ENCODE results near the gene TCP11.
A peak's percentile ranks its signal among the peaks of the same experiment; 100 is the strongest.

Gene TCP11

GRCh38 chr6:35080016-35080680 is 61.0 kb downstream of the TCP11 start:
- whole genome bisulfite sequencing, 2 donors (ENCODE audit: extremely low coverage in 2 of 2, insufficient read length in 2 of 2, insufficient replicate concordance in 1 of 2): no CpG with 5 or more reads among the region's 13 CpGs
- Histone ChIP-seq H3K27me3 (ENCODE audit: control insufficient read depth in 3 of 3, insufficient read depth in 3 of 3, low read depth in 1 of 3, low read length in 3 of 3) (no peaks in the 10 kb centered on the region), H3K27ac (replicated peaks; ENCODE audit: low read length) (no peak overlapping the region), H3K23ac (ENCODE audit: low read depth, low read length, poor library complexity) (no peak overlapping the region), H4K8ac (ENCODE audit: low read depth, low read length) (no peak overlapping the region), H4K91ac (ENCODE audit: low read depth, low read length, poor library complexity) (no peak overlapping the region), H3K9me3 (replicated peaks in 1 of 2; ENCODE audit: control insufficient read depth in 2 of 2, insufficient read depth in 1 of 2, low read depth in 1 of 2, low read length in 2 of 2) (no peaks in the 10 kb centered on the region), H2BK5ac (ENCODE audit: low read length) (no peak overlapping the region), H3K4me3 (ENCODE audit: low read length in 2 of 2) (no peak overlapping the region), H2BK12ac (ENCODE audit: low read length) (no peak overlapping the region), H3K36me3 (replicated peaks in 1 of 2; ENCODE audit: control insufficient read depth in 2 of 2, insufficient read depth in 2 of 2, low read length in 2 of 2) (peaks cover 24 to 55% of the 10 kb centered on the region in 2 donors), H2BK15ac (ENCODE audit: low read length) (no peak overlapping the region), H2AFZ (ENCODE audit: low read length) (no peak overlapping the region), H2BK120ac (ENCODE audit: low read depth, low read length) (no peak overlapping the region), H2AK5ac (ENCODE audit: low read depth, low read length) (no peak overlapping the region), H3K9ac (ENCODE audit: low read depth, low read length, poor library complexity) (no peak overlapping the region), H3K4me1 (ENCODE audit: control insufficient read depth in 2 of 2, insufficient read depth in 1 of 2, low read depth in 1 of 2, low read length in 2 of 2) (peaks cover 1 to 8% of the 10 kb centered on the region in 2 donors), H3K14ac (ENCODE audit: low read length) (no peak overlapping the region), H3K4me2 (ENCODE audit: insufficient read depth, low read length, poor library complexity, severe bottlenecking) (no peak overlapping the region), H3K4ac (ENCODE audit: low read length) (no peak overlapping the region), H3K79me1 (ENCODE audit: low read depth, low read length) (peaks cover 5% of the 10 kb centered on the region), H3K18ac (ENCODE audit: low read length) (no peak overlapping the region)
- DNase-seq (ENCODE audit: low spot score): no peak

- WGBS, 2 donors (ENCODE audit: extremely low coverage in 2 of 2, insufficient read length in 2 of 2, insufficient replicate concordance in 1 of 2): no CpG with 5 or more reads among the region's 23 CpGs
- no peak overlapping the region for H3K14ac ChIP-seq (ENCODE audit: low read length)
- no peak for DNase-seq (ENCODE audit: low spot score)
- no peak overlapping the region for H2BK12ac ChIP-seq (ENCODE audit: low read length)
- H3K27ac ChIP-seq (replicated peaks; ENCODE audit: low read length): no peak overlapping the region
- H3K18ac ChIP-seq (ENCODE audit: low read length): no peak overlapping the region
- no peak overlapping the region for H2AFZ ChIP-seq (ENCODE audit: low read length)
- H3K9me3 ChIP-seq (replicated peaks in 1 of 2; ENCODE audit: control insufficient read depth in 2 of 2, insufficient read depth in 1 of 2, low read depth in 1 of 2, low read length in 2 of 2): no peaks in the 10 kb centered on the region
- no peak overlapping the region for H2BK15ac ChIP-seq (ENCODE audit: low read length)
- H4K91ac ChIP-seq (ENCODE audit: low read depth, low read length, poor library complexity): no peak overlapping the region
- peak overlapping the region; percentile 95 for H2BK5ac ChIP-seq (ENCODE audit: low read length)
- no peak overlapping the region for H2BK120ac ChIP-seq (ENCODE audit: low read depth, low read length)
- H3K4me2 ChIP-seq (ENCODE audit: insufficient read depth, low read length, poor library complexity, severe bottlenecking): no peak overlapping the region
- H3K27me3 ChIP-seq (ENCODE audit: control insufficient read depth in 3 of 3, insufficient read depth in 3 of 3, low read depth in 1 of 3, low read length in 3 of 3): no peaks in the 10 kb centered on the region
- peak overlapping the region; percentile 43 for H4K8ac ChIP-seq (ENCODE audit: low read depth, low read length)
- peaks cover 5% of the 10 kb centered on the region for H3K79me1 ChIP-seq (ENCODE audit: low read depth, low read length)
- H3K4ac ChIP-seq (ENCODE audit: low read length): no peak overlapping the region
- peaks cover 1 to 8% of the 10 kb centered on the region in 2 donors for H3K4me1 ChIP-seq (ENCODE audit: control insufficient read depth in 2 of 2, insufficient read depth in 1 of 2, low read depth in 1 of 2, low read length in 2 of 2)
- peak overlapping the region in 1 of 2 donors; percentile 6 for H3K4me3 ChIP-seq (ENCODE audit: low read length in 2 of 2)
- no peak overlapping the region for H3K23ac ChIP-seq (ENCODE audit: low read depth, low read length, poor library complexity)
- no peak overlapping the region for H3K9ac ChIP-seq (ENCODE audit: low read depth, low read length, poor library complexity)
- H2AK5ac ChIP-seq (ENCODE audit: low read depth, low read length): no peak overlapping the region
- peaks cover 24 to 48% of the 10 kb centered on the region in 2 donors for H3K36me3 ChIP-seq (replicated peaks in 1 of 2; ENCODE audit: control insufficient read depth in 2 of 2, insufficient read depth in 2 of 2, low read length in 2 of 2)
Observed at GRCh38 chr6:35079311-35080000, 61.7 kb downstream of the TCP11 start.

- H3K14ac ChIP-seq (ENCODE audit: low read length): no peak overlapping the region
- no peak overlapping the region for H4K91ac ChIP-seq (ENCODE audit: low read depth, low read length, poor library complexity)
- H3K9ac ChIP-seq (ENCODE audit: low read depth, low read length, poor library complexity): no peak overlapping the region
- H3K4me3 ChIP-seq (ENCODE audit: low read length in 2 of 2): no peak overlapping the region
- H2AFZ ChIP-seq (ENCODE audit: low read length): no peak overlapping the region
- WGBS, 2 donors (ENCODE audit: extremely low coverage in 2 of 2, insufficient read length in 2 of 2, insufficient replicate concordance in 1 of 2): no CpG with 5 or more reads among the region's 11 CpGs
- no peak overlapping the region for H3K27ac ChIP-seq (replicated peaks; ENCODE audit: low read length)
- H3K9me3 ChIP-seq (replicated peaks in 1 of 2; ENCODE audit: control insufficient read depth in 2 of 2, insufficient read depth in 1 of 2, low read depth in 1 of 2, low read length in 2 of 2): no peaks in the 10 kb centered on the region
- peaks cover 24 to 45% of the 10 kb centered on the region in 2 donors for H3K36me3 ChIP-seq (replicated peaks in 1 of 2; ENCODE audit: control insufficient read depth in 2 of 2, insufficient read depth in 2 of 2, low read length in 2 of 2)
- H2BK12ac ChIP-seq (ENCODE audit: low read length): no peak overlapping the region
- H3K4me2 ChIP-seq (ENCODE audit: insufficient read depth, low read length, poor library complexity, severe bottlenecking): no peak overlapping the region
- H3K4me1 ChIP-seq (ENCODE audit: control insufficient read depth in 2 of 2, insufficient read depth in 1 of 2, low read depth in 1 of 2, low read length in 2 of 2): peaks cover 1 to 8% of the 10 kb centered on the region in 2 donors
- H2AK5ac ChIP-seq (ENCODE audit: low read depth, low read length): no peak overlapping the region
- H2BK5ac ChIP-seq (ENCODE audit: low read length): peak overlapping the region; percentile 95
- H3K27me3 ChIP-seq (ENCODE audit: control insufficient read depth in 3 of 3, insufficient read depth in 3 of 3, low read depth in 1 of 3, low read length in 3 of 3): no peaks in the 10 kb centered on the region
- no peak overlapping the region for H3K23ac ChIP-seq (ENCODE audit: low read depth, low read length, poor library complexity)
- H3K79me1 ChIP-seq (ENCODE audit: low read depth, low read length): peaks cover 5% of the 10 kb centered on the region
- no peak for DNase-seq (ENCODE audit: low spot score)
- H4K8ac ChIP-seq (ENCODE audit: low read depth, low read length): no peak overlapping the region
- H2BK15ac ChIP-seq (ENCODE audit: low read length): no peak overlapping the region
- no peak overlapping the region for H3K18ac ChIP-seq (ENCODE audit: low read length)
- H2BK120ac ChIP-seq (ENCODE audit: low read depth, low read length): no peak overlapping the region
- H3K4ac ChIP-seq (ENCODE audit: low read length): no peak overlapping the region
Observed at GRCh38 chr6:35078896-35079295, 62.2 kb downstream of the TCP11 start.

- no peak for DNase-seq (ENCODE audit: low spot score)
- peak overlapping the region in 1 of 2 donors; percentile 58 for H3K4me3 ChIP-seq (ENCODE audit: low read length in 2 of 2)
- H3K9me3 ChIP-seq (replicated peaks in 1 of 2; ENCODE audit: control insufficient read depth in 2 of 2, insufficient read depth in 1 of 2, low read depth in 1 of 2, low read length in 2 of 2): no peaks in the 10 kb centered on the region
- peaks cover 1 to 8% of the 10 kb centered on the region in 2 donors for H3K4me1 ChIP-seq (ENCODE audit: control insufficient read depth in 2 of 2, insufficient read depth in 1 of 2, low read depth in 1 of 2, low read length in 2 of 2)
- peaks cover 5% of the 10 kb centered on the region for H3K79me1 ChIP-seq (ENCODE audit: low read depth, low read length)
- no peak overlapping the region for H3K27ac ChIP-seq (replicated peaks; ENCODE audit: low read length)
- H3K9ac ChIP-seq (ENCODE audit: low read depth, low read length, poor library complexity): peak overlapping the region; percentile 44
- no peak overlapping the region for H3K18ac ChIP-seq (ENCODE audit: low read length)
- H4K8ac ChIP-seq (ENCODE audit: low read depth, low read length): no peak overlapping the region
- no peak overlapping the region for H3K4ac ChIP-seq (ENCODE audit: low read length)
- no peak overlapping the region for H3K4me2 ChIP-seq (ENCODE audit: insufficient read depth, low read length, poor library complexity, severe bottlenecking)
- no peak overlapping the region for H4K91ac ChIP-seq (ENCODE audit: low read depth, low read length, poor library complexity)
- peak overlapping the region; percentile 95 for H2BK5ac ChIP-seq (ENCODE audit: low read length)
- peak overlapping the region; percentile 73 for H3K23ac ChIP-seq (ENCODE audit: low read depth, low read length, poor library complexity)
- H2BK120ac ChIP-seq (ENCODE audit: low read depth, low read length): no peak overlapping the region
- no peak overlapping the region for H2AK5ac ChIP-seq (ENCODE audit: low read depth, low read length)
- H2AFZ ChIP-seq (ENCODE audit: low read length): no peak overlapping the region
- H3K36me3 ChIP-seq (replicated peaks in 1 of 2; ENCODE audit: control insufficient read depth in 2 of 2, insufficient read depth in 2 of 2, low read length in 2 of 2): peaks cover 21 to 40% of the 10 kb centered on the region in 2 donors
- H3K14ac ChIP-seq (ENCODE audit: low read length): no peak overlapping the region
- H3K27me3 ChIP-seq (ENCODE audit: control insufficient read depth in 3 of 3, insufficient read depth in 3 of 3, low read depth in 1 of 3, low read length in 3 of 3): no peaks in the 10 kb centered on the region
- H2BK12ac ChIP-seq (ENCODE audit: low read length): no peak overlapping the region
- WGBS, 2 donors (ENCODE audit: extremely low coverage in 2 of 2, insufficient read length in 2 of 2, insufficient replicate concordance in 1 of 2): no CpG with 5 or more reads among the region's 20 CpGs
- H2BK15ac ChIP-seq (ENCODE audit: low read length): no peak overlapping the region
Observed at GRCh38 chr6:35078226-35078850, 62.8 kb downstream of the TCP11 start.
